Natural killer cell (primary cell): ENCODE results near the gene PTCH1. TPM values are rescaled to one million over a fixed set of nuclear protein-coding genes. Genes with fewer than 3 reads are reported as not detected.

Experiments used
- ATAC-seq, 3 donors: fragments of 150-1000 bp in 2 of 3; fragments of 200-7000 bp in 1 of 3; cut with Tn5 transposase; 1 replicate in 1 of 3; 2 replicates in 2 of 3; pipeline ENCODE4 v1.10.0; 2021; ENCODE audit warnings: mild to moderate bottlenecking in 2 of 3, moderate library complexity in 2 of 3
- DNase-seq, 2 donors: peaks; one replicate each; pipeline versions ENCODE4 v3.0.0 to v3.0.0-alpha.2; 2013 to 2021; ENCODE audit warnings: mixed read lengths in 1 of 2
- H3K27ac ChIP-seq: one replicate; pipeline ENCODE4 v1.5.1; 2013; ENCODE audit warnings: mild to moderate bottlenecking, low read length
- H3K27me3 ChIP-seq: one replicate; pipeline ENCODE4 v1.6.1; 2013; ENCODE audit warnings: low read length; ENCODE audit not compliant: control insufficient read depth, insufficient read depth
- H3K36me3 ChIP-seq: one replicate; pipeline ENCODE4 v1.6.1; 2013; ENCODE audit warnings: low read length; ENCODE audit not compliant: control insufficient read depth, insufficient read depth
- H3K4me1 ChIP-seq: one replicate; pipeline ENCODE4 v1.6.1; 2013; ENCODE audit warnings: low read length; ENCODE audit not compliant: control insufficient read depth, insufficient read depth
- H3K4me3 ChIP-seq: one replicate; pipeline ENCODE4 v1.5.1; 2013; ENCODE audit warnings: low read length
- H3K9me3 ChIP-seq: one replicate; pipeline ENCODE4 v1.6.1; 2013; ENCODE audit warnings: low read length; ENCODE audit not compliant: control insufficient read depth, insufficient read depth
- H3K27ac Mint-ChIP-seq, 2 donors: one replicate each; pipeline ENCODE4 v1.8.0; 2022; ENCODE audit warnings: mild to moderate bottlenecking in 2 of 2, mixed read lengths in 2 of 2, moderate library complexity in 1 of 2
- H3K27me3 Mint-ChIP-seq, 2 donors: one replicate each; pipeline ENCODE4 v1.8.0; 2022; ENCODE audit warnings: low read depth in 2 of 2, mixed read lengths in 2 of 2
- H3K36me3 Mint-ChIP-seq: one replicate; pipeline ENCODE4 v1.8.0; 2022; ENCODE audit warnings: mixed read lengths
- H3K4me1 Mint-ChIP-seq, 2 donors: one replicate each; pipeline ENCODE4 v1.8.0; 2022; ENCODE audit warnings: mixed read lengths in 2 of 2
- H3K4me3 Mint-ChIP-seq: one replicate; pipeline ENCODE4 v1.8.0; 2022; ENCODE audit warnings: mild to moderate bottlenecking, moderate library complexity, mixed read lengths
- H3K9me3 Mint-ChIP-seq, 2 donors: one replicate each; pipeline ENCODE4 v1.8.0; 2022; ENCODE audit warnings: mixed read lengths in 2 of 2
- WGBS: methylation state at CpG from one replicate; pipeline ENCODE4 v1.1.7; 2013; ENCODE audit warnings: missing lambda C conversion rate; ENCODE audit not compliant: insufficient coverage; 5-methylcytosine and 5-hydroxymethylcytosine counted together
- intact Hi-C: fragments of 100-400 bp; cut with micrococcal nuclease; formaldehyde crosslinking; loops from one replicate; pipeline ENCODE4 v1.14.2; 2022
- total RNA-seq, 4 donors: library from RNA; stranded (reverse); fragments of 120-200 nt in 1 of 4; gene quantifications; one replicate each; pipeline versions ENCODE4 v1.2.3 to v1.2.4, GENCODE V29; 2013 to 2022
- TF ChIP-seq, protein P1 (sequence below): fragments of 200-600 bp; IDR thresholded peaks from one replicate; pipeline ENCODE4 v1.8.0; 2022; ENCODE audit warnings: antibody characterized with exemption

The PTCH1 gene
- total RNA-seq, 3 donors from 2014 or later (not counting 1 experiment from before 2014, with no cell fraction given) = 60.9 to 127 (median 82.1) TPM

DNA sequence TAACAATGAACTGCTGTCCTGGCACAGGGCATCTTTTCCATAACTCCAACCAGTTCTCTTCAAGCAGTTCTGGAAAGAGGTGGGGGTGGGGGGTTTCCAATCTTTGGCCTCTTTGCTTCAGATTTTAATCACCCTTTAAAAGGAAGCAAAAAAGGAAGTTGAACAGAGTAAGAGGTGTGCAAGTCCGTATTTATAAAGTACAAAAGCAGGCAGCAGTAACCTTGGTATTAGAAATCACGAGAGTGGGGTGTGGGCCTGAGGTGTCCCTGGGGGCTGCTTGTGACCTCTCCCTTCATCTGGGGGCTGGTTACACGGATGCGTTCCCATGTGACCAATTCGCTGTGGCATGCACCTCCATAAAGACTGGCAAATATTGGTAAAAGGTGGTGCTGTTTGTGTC lies 70.5 kb downstream of the PTCH1 start:
- H3K36me3 Mint-ChIP-seq = peaks cover 12% of the 10 kb centered on the region
- Histone ChIP-seq H3K36me3 (peaks cover 9% of the 10 kb centered on the region), H3K27me3 (no peaks in the 10 kb centered on the region), H3K4me3 (no peak overlapping the region), H3K9me3 (no peaks in the 10 kb centered on the region), H3K27ac (no peak overlapping the region), H3K4me1 (peaks cover 13% of the 10 kb centered on the region)
- WGBS = 69% methylated on average over 5 of the region's 5 CpGs
- H3K4me3 Mint-ChIP-seq = no peak overlapping the region
- H3K4me1 Mint-ChIP-seq = peaks cover 11 to 16% of the 10 kb centered on the region in 2 donors
- H3K9me3 Mint-ChIP-seq = no peaks in the 10 kb centered on the region
- H3K27me3 Mint-ChIP-seq = peaks cover 0 to 4% of the 10 kb centered on the region in 2 donors
- no peak overlapping the region for H3K27ac Mint-ChIP-seq
- TF ChIP-seq, protein P1, sequence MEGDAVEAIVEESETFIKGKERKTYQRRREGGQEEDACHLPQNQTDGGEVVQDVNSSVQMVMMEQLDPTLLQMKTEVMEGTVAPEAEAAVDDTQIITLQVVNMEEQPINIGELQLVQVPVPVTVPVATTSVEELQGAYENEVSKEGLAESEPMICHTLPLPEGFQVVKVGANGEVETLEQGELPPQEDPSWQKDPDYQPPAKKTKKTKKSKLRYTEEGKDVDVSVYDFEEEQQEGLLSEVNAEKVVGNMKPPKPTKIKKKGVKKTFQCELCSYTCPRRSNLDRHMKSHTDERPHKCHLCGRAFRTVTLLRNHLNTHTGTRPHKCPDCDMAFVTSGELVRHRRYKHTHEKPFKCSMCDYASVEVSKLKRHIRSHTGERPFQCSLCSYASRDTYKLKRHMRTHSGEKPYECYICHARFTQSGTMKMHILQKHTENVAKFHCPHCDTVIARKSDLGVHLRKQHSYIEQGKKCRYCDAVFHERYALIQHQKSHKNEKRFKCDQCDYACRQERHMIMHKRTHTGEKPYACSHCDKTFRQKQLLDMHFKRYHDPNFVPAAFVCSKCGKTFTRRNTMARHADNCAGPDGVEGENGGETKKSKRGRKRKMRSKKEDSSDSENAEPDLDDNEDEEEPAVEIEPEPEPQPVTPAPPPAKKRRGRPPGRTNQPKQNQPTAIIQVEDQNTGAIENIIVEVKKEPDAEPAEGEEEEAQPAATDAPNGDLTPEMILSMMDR = no peak
- ATAC-seq (no peak), DNase-seq (no peak)
- intact Hi-C loops = no loop called here

DNA sequence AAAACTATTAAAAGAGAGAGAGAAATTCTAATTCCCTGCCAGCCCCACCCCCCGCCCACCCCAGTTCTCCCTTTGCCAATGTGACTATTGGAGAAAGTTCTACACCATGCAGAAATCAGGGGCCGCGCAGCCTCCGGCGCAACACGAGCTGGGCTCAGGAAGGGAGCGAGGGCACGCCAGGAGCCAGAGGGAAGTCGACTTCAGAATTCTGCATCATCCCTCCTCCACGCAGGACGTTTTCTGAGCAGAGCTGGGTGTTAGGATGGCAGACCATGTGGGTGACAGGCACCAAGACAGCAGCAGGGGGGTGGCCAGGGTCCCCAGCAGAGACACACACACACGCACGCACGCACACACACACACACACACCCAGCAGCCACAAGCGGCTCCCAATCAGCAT lies 72.6 kb downstream of the PTCH1 start:
- H3K27ac Mint-ChIP-seq = no peak overlapping the region
- H3K27me3 ChIP-seq = no peaks in the 10 kb centered on the region
- no peaks in the 10 kb centered on the region for H3K9me3 Mint-ChIP-seq
- peaks cover 12% of the 10 kb centered on the region for H3K36me3 Mint-ChIP-seq
- ATAC-seq (no peak), DNase-seq (no peak)
- peaks cover 9% of the 10 kb centered on the region for H3K36me3 ChIP-seq
- peaks cover 7 to 12% of the 10 kb centered on the region in 2 donors for H3K4me1 Mint-ChIP-seq
- no peak overlapping the region for H3K27ac ChIP-seq
- no peak overlapping the region for H3K4me3 Mint-ChIP-seq
- WGBS = 94% methylated on average over 12 of the region's 15 CpGs
- peaks cover 13% of the 10 kb centered on the region for H3K4me1 ChIP-seq
- peaks cover 6 to 8% of the 10 kb centered on the region in 2 donors for H3K27me3 Mint-ChIP-seq
- TF ChIP-seq, protein P1 = no peak
- intact Hi-C loops = no loop called here
- no peak overlapping the region for H3K4me3 ChIP-seq
- H3K9me3 ChIP-seq = no peaks in the 10 kb centered on the region

DNA sequence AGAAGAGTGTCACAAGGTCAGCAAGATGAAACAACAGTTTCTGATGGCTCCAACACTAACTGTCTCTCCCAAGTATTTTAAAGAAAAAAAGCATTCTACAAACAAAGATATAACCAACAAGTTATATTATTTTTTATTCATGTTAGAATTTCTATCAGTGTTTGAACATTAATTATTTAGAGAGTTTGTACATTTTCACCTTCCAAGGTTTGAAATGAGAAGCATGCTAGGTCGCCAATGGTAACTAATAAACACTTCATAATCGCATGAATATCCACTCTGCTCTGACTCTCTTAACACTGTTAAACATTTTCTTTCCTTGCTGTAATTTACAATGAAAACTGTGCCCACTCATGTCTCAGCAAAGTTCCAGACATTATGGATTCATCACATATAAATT lies 73.5 kb downstream of the PTCH1 start:
- WGBS = 82% methylated on average over 2 of the region's 2 CpGs
- H3K9me3 ChIP-seq = no peaks in the 10 kb centered on the region
- Mint-ChIP-seq H3K27ac (peak overlapping the region in 1 of 2 donors; percentile 32), H3K4me1 (peaks cover 0 to 6% of the 10 kb centered on the region in 2 donors), H3K27me3 (peaks cover 7 to 8% of the 10 kb centered on the region in 2 donors), H3K9me3 (no peaks in the 10 kb centered on the region), H3K4me3 (no peak overlapping the region), H3K36me3 (peaks cover 12% of the 10 kb centered on the region)
- H3K27me3 ChIP-seq = peaks cover 2% of the 10 kb centered on the region
- ATAC-seq = no peak
- H3K4me3 ChIP-seq = no peak overlapping the region
- peaks cover 12% of the 10 kb centered on the region for H3K4me1 ChIP-seq
- TF ChIP-seq, protein P1 = no peak
- DNase-seq = no peak
- intact Hi-C loops = no loop called here
- H3K36me3 ChIP-seq = peaks cover 9% of the 10 kb centered on the region
- no peak overlapping the region for H3K27ac ChIP-seq

DNA sequence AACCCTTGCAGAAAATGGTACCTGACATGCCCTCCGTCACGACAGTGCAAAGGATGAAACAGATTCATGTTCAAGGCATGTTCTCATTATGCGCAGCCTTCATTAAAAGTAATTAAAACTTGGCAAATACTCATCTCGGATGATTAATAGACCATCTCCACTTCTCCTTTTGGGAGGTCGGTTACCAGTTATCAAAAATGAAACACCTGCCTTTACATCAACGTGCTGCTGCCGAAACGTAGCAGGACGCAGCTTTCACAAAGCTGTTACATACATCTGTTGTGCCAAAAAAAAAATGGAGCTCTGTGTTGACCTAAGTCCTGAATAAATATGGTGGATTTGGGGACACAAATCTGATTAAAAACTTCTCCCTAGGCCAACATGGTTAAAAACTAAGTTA lies 75.7 kb downstream of the PTCH1 start:
- H3K9me3 Mint-ChIP-seq = no peaks in the 10 kb centered on the region
- peaks cover 5 to 7% of the 10 kb centered on the region in 2 donors for H3K27me3 Mint-ChIP-seq
- H3K27me3 ChIP-seq = peaks cover 2% of the 10 kb centered on the region
- no peak overlapping the region for H3K4me3 ChIP-seq
- H3K36me3 Mint-ChIP-seq = peaks cover 12% of the 10 kb centered on the region
- ATAC-seq (no peak), DNase-seq (no peak)
- no peak overlapping the region for H3K27ac Mint-ChIP-seq
- no peaks in the 10 kb centered on the region for H3K9me3 ChIP-seq
- 79% methylated on average over 9 of the region's 9 CpGs for WGBS
- no peak overlapping the region for H3K27ac ChIP-seq
- no peaks in the 10 kb centered on the region for H3K4me1 ChIP-seq
- no peaks in the 10 kb centered on the region for H3K4me1 Mint-ChIP-seq
- peaks cover 4% of the 10 kb centered on the region for H3K36me3 ChIP-seq
- intact Hi-C loops = no loop called here
- TF ChIP-seq, protein P1 = no peak
- H3K4me3 Mint-ChIP-seq = no peak overlapping the region
